GM12878 (cell line): ENCODE results near the gene OR8K5. TPM values are rescaled to one million over a fixed set of nuclear protein-coding genes. Genes with fewer than 3 reads are reported as not detected.

Experiments used
- ATAC-seq: fragments of 200-7000 bp; cut with Tn5 transposase; 3 replicates; pipeline ENCODE4 v1.9.1; 2020; ENCODE audit warnings: mild to moderate bottlenecking, moderate library complexity
- BruUV-seq: library from RNA; stranded (reverse); fragments of 400-500 nt; replicated peaks from 2 replicates; lab custom pipeline; 2021; lab: Mats Ljungman, UMichigan
- CTCF ChIA-PET: fragments of 300-600 bp; sonication (Branson Sonifier 250); formaldehyde crosslinking; extraction: SDS; loops from one replicate; lab custom pipeline; 2021; ENCODE audit warnings: inconsistent platforms; lab: Yijun Ruan, JAX
- POLR2A ChIA-PET: fragments of 350-600 bp; formaldehyde crosslinking; extraction: SDS; loops from one replicate; lab custom pipeline; 2021; ENCODE audit warnings: inconsistent platforms; lab: Charles Lee
- RAD21 ChIA-PET: fragments of 300-600 bp; sonication (Branson Sonifier 250); formaldehyde crosslinking; loops from one replicate; lab custom pipeline; 2023; ENCODE audit warnings: antibody characterized with exemption; ENCODE audit not compliant: unreplicated experiment; lab: Charles Lee
- SMC1A ChIA-PET: fragments of 300-600 bp; sonication (Branson Sonifier 250); formaldehyde crosslinking; loops from one replicate; lab custom pipeline; 2023; ENCODE audit not compliant: unreplicated experiment, uncharacterized antibody; lab: Charles Lee
- DNase-seq: peaks from one replicate; pipeline ENCODE4 v3.0.0-alpha.2; 2011; ENCODE audit warnings: low read depth, low spot score
- FAIRE-seq: peaks from 3 replicates; lab custom pipeline; 2011; peaks lifted over from hg19 to GRCh38; lab: Jason Lieb, UNC
- H2AFZ ChIP-seq: 2 replicates; pipeline ENCODE4 v1.6.0; 2011; ENCODE audit warnings: low read depth, low read length, control low read depth; ENCODE audit not compliant: control insufficient read depth
- H3K27ac ChIP-seq: 2 replicates; pipeline ENCODE4 v1.5.1; 2011; ENCODE audit warnings: control low read depth; ENCODE audit not compliant: control insufficient read depth, insufficient read depth
- H3K27me3 ChIP-seq, 2 experiments: replicated peaks in 1 of 2; 2 replicates each; pipeline versions ENCODE4 v1.6.0 to v1.6.1; 2011; ENCODE audit warnings: low read length in 1 of 2; ENCODE audit not compliant: control insufficient read depth in 2 of 2, insufficient read depth in 2 of 2
- H3K36me3 ChIP-seq, 2 experiments: 2 replicates each; pipeline ENCODE4 v1.5.1; 2011; ENCODE audit warnings: low read length in 1 of 2; ENCODE audit not compliant: control insufficient read depth in 2 of 2, insufficient read depth in 2 of 2
- H3K4me1 ChIP-seq: 2 replicates; pipeline ENCODE4 v1.6.1; 2011; ENCODE audit warnings: mild to moderate bottlenecking, low read length, moderate library complexity, mixed read lengths; ENCODE audit not compliant: control insufficient read depth, insufficient read depth
- H3K4me2 ChIP-seq: 2 replicates; pipeline ENCODE4 v1.6.0; 2011; ENCODE audit warnings: control low read depth; ENCODE audit not compliant: control insufficient read depth, insufficient read depth
- H3K4me3 ChIP-seq: fragments of 200-600 bp; sonication (generic); 2 replicates; pipeline ENCODE4 v1.5.1; 2016
- H3K79me2 ChIP-seq: 2 replicates; pipeline ENCODE4 v1.6.0; 2011; ENCODE audit warnings: low read length; ENCODE audit not compliant: control insufficient read depth, insufficient read depth
- H3K9ac ChIP-seq: 2 replicates; pipeline ENCODE4 v1.8.0; 2011; ENCODE audit warnings: low read length, control low read depth, mixed read lengths; ENCODE audit not compliant: control insufficient read depth, insufficient read depth
- H3K9me3 ChIP-seq: replicated peaks from 3 replicates; pipeline ENCODE4 v1.5.1; 2011; ENCODE audit warnings: mild to moderate bottlenecking, low read length; ENCODE audit not compliant: control insufficient read depth, insufficient read depth
- H4K20me1 ChIP-seq: 2 replicates; pipeline ENCODE4 v1.6.0; 2011; ENCODE audit not compliant: control insufficient read depth, insufficient read depth
- CBX3 ChIP-seq: fragments of 200-600 bp; sonication (generic); IDR thresholded peaks from 2 replicates; pipeline ENCODE4 v1.6.1; 2016; ENCODE audit warnings: low read depth, borderline replicate concordance
- E4F1 ChIP-seq: fragments of 450-650 bp; IDR thresholded peaks from 2 replicates; pipeline ENCODE4 v1.6.1; 2018; ENCODE audit warnings: borderline replicate concordance, mild to moderate bottlenecking; ENCODE audit not compliant: partially characterized antibody
- ELK1 ChIP-seq: IDR thresholded peaks from 2 replicates; pipeline ENCODE4 v1.6.1; 2012; ENCODE audit warnings: low read depth, low read length, improper control_type of control experiment
- EP300 ChIP-seq, 2 experiments: fragments of 150-350 bp in 1 of 2; IDR thresholded peaks; 2 replicates each; pipeline ENCODE4 v1.6.1; 2011 to 2012; ENCODE audit warnings: low read depth in 2 of 2, low read length in 2 of 2, borderline replicate concordance in 1 of 2, improper control_type of control experiment in 1 of 2, inconsistent platforms in 1 of 2; ENCODE audit not compliant: control insufficient read depth in 1 of 2
- EZH2 ChIP-seq: IDR thresholded peaks from 2 replicates; pipeline ENCODE4 v1.6.1; 2012; ENCODE audit warnings: low read depth, mild to moderate bottlenecking, control low read depth, inconsistent platforms, low read length, borderline replicate concordance; ENCODE audit not compliant: control insufficient read depth
- JUND ChIP-seq: IDR thresholded peaks from 2 replicates; pipeline ENCODE4 v1.6.1; 2012; ENCODE audit warnings: low read depth, mild to moderate bottlenecking, low read length, improper control_type of control experiment, moderate library complexity
- MLLT1 ChIP-seq: fragments of 450-650 bp; IDR thresholded peaks from 2 replicates; pipeline ENCODE4 v1.6.1; 2016; ENCODE audit warnings: mild to moderate bottlenecking
- PAX8 ChIP-seq: fragments of 450-650 bp; IDR thresholded peaks from 2 replicates; pipeline ENCODE4 v1.6.1; 2017; ENCODE audit warnings: mild to moderate bottlenecking, moderate library complexity
- PML ChIP-seq: IDR thresholded peaks from 2 replicates; pipeline ENCODE4 v1.6.1; 2012; ENCODE audit warnings: low read length, inconsistent platforms
- TBL1XR1 ChIP-seq: IDR thresholded peaks from 2 replicates; pipeline ENCODE4 v1.6.1; 2012; ENCODE audit warnings: low read depth, low read length, improper control_type of control experiment
- TCF3 ChIP-seq: IDR thresholded peaks from 2 replicates; pipeline ENCODE4 v1.6.1; 2012; ENCODE audit warnings: low read depth, mild to moderate bottlenecking, low read length, borderline replicate concordance; ENCODE audit not compliant: insufficient read depth
- TCF7 ChIP-seq: IDR thresholded peaks from 2 replicates; pipeline ENCODE4 v1.6.1; 2014; ENCODE audit warnings: antibody characterized with exemption, borderline replicate concordance
- ZNF24 ChIP-seq: fragments of 450-650 bp; IDR thresholded peaks from 2 replicates; pipeline ENCODE4 v1.6.1; 2017; ENCODE audit warnings: antibody characterized with exemption, mild to moderate bottlenecking
- ZNF687 ChIP-seq: fragments of 450-650 bp; IDR thresholded peaks from 2 replicates; pipeline ENCODE4 v1.6.1; 2017; ENCODE audit warnings: mild to moderate bottlenecking, moderate library complexity
- WGBS: methylation state at CpG from one replicate; pipeline ENCODE4 v1.1.6; 2016; ENCODE audit warnings: low lambda C conversion rate; ENCODE audit not compliant: insufficient replicate concordance, insufficient coverage; ENCODE audit errors: missing lambda C conversion rate; 5-methylcytosine and 5-hydroxymethylcytosine counted together
- in situ Hi-C: fragments of 300-500 bp; cut with MboI; formaldehyde crosslinking; loops from 9 replicates; pipeline ENCODE4 v1.14.3; 2018; ENCODE audit warnings: mixed read lengths
- intact Hi-C: fragments of 100-400 bp; cut with micrococcal nuclease; formaldehyde crosslinking; loops from one replicate; pipeline ENCODE4 v1.14.2; 2022; ENCODE audit not compliant: unreplicated experiment
- polyA plus RNA-seq, 11 experiments: library from polyadenylated mRNA; depleted of rRNA in 4 of 11; unstranded in 6 of 11; stranded (reverse) in 5 of 11; fragments of >200 nt; fragmentation: Nextera tagmentation in 4 of 11; fragmentation: Illumina TruSeq in 1 of 11; extraction: Ambion mirVana in 4 of 11; extraction: Trizol in 1 of 11; gene quantifications; 1 replicate in 1 of 11; 2 replicates in 10 of 11; pipeline versions ENCODE4 v1.2.1 to v1.2.3, GENCODE V29; 2011 to 2016; ENCODE audit warnings: inconsistent platforms in 2 of 11, missing spikeins in 2 of 11, low read depth in 1 of 11
- total RNA-seq, 4 experiments: library from RNA; depleted of rRNA in 3 of 4; stranded (reverse); fragments of >200 nt in 3 of 4; fragmentation: Illumina TruSeq in 1 of 4; extraction: Trizol in 1 of 4; gene quantifications; 2 replicates each; pipeline versions ENCODE4 v1.2.1 to v1.2.3, GENCODE V29; 2013 to 2021

The OR8K5 gene
- total and polyA plus RNA-seq, 10 of the 15 experiments (the other 5 are each of a cell fraction or from before 2014, with no cell fraction given): not detected

GRCh38 chr11:56183459-56183858, 23.3 kb upstream of the OR8K5 start (continued):
- no peak for TF ChIP-seq E4F1
- no peak for TF ChIP-seq EP300 (IDR thresholded peaks at IDR 0.05; ENCODE audit: borderline replicate concordance in 1 of 2, control insufficient read depth in 1 of 2, low read depth in 2 of 2, low read length in 2 of 2)
- no peak for TF ChIP-seq TBL1XR1
- TF ChIP-seq ZNF687: no peak

DNA sequence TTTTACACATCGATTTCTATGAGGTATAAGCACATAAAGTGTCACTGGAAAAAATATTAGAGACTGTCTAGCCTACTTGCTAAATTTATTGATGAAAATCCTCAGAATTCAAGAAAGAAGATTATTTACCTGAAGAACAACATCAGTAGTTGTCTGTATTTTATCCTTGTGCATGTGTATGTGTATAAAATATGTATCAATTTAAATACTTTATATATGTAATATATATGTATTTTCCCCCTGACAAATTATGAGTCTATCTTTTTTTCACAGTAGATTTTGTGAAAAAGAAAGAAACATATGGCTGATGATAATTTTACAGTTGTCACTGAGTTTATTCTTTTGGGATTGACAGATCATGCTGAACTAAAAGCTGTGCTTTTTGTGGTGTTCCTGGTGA, 16.2 kb upstream of the OR8K5 start, which contains the start of gene OR5J2:
TSS of gene OR5J2 (plus strand) at position 301 of the 400 bp plus-strand sequence. CDS start at position 301, 0 bp downstream.
- BruUV-seq: no TSS peak
- Histone ChIP-seq H3K9ac (no peak within 1 kb of the TSS), H3K79me2 (no peaks in the 10 kb centered on the region), H3K4me1 (no peaks in the 10 kb centered on the region), H3K4me3 (no peak within 1 kb of the TSS), H3K36me3 (no peaks in the 10 kb centered on the region), H3K4me2 (no peak within 1 kb of the TSS), H3K27me3 (no peaks in the 10 kb centered on the region), H4K20me1 (no peaks in the 10 kb centered on the region), H2AFZ (no peak within 1 kb of the TSS), H3K27ac (no peak within 1 kb of the TSS), H3K9me3 (no peaks in the 10 kb centered on the region)
- WGBS: 0% methylated on average over 1 of the region's 1 CpG
- intact Hi-C loops (no loop called here), in situ Hi-C loops (no loop called here)
- ChIA-PET RAD21 (no interaction called here), SMC1A (no interaction called here), POLR2A (no interaction called here), CTCF (interaction anchor here (1.0 kb wide), 1 partner anchor 10 kb away, joined by 4 read pairs; no protein-coding TSS in a partner anchor)
- ATAC-seq (no peak), FAIRE-seq (no peak), DNase-seq (no peak)
- TF ChIP-seq PAX8 (no peak), PML (no peak), MLLT1 (no peak), ZNF24 (no peak), TCF3 (no peak), TCF7 (no peak), JUND (no peak), ELK1 (no peak), EZH2 (no peak), CBX3 (no peak)
